IPS-11a (cell line): ENCODE data around the gene CEP152.
"Not testable (repeated sequence)": the region's sequence is repeated elsewhere in the genome, so short reads cannot be mapped to it uniquely, and the experiment has no call there.

Experiments used
- H3K4me3 ChIP-seq: one replicate; pipeline ENCODE4 v1.5.1; 2013; ENCODE audit warnings: low read depth, low read length, control low read depth

Gene CEP152

GRCh38 chr15:48810414-48811324, at the start of gene CEP152:
Gene CEP152 (minus strand): TSS chr15:48811069. CDS start chr15:48805649, 5,420 bp downstream.
- H3K4me3 ChIP-seq, result peak within 1 kb of the TSS; percentile 66

- H3K4me3 ChIP-seq, result no peak overlapping the region
Measured at GRCh38 chr15:48859426-48859825, 48.6 kb upstream of the CEP152 start.

GRCh38 chr15:48858401-48858800, 47.5 kb upstream of the CEP152 start:
- no peak overlapping the region for H3K4me3 ChIP-seq

- no peak overlapping the region for H3K4me3 ChIP-seq
Measured at GRCh38 chr15:48856942-48857341, 46.1 kb upstream of the CEP152 start.

GRCh38 chr15:48855501-48856440, 44.9 kb upstream of the CEP152 start:
- no peak overlapping the region for H3K4me3 ChIP-seq

- not testable (repeated sequence) for H3K4me3 ChIP-seq
Measured at GRCh38 chr15:48854434-48854833, 43.6 kb upstream of the CEP152 start.

- no peak overlapping the region for H3K4me3 ChIP-seq
Measured at GRCh38 chr15:48851956-48852355, 41.1 kb upstream of the CEP152 start.

GRCh38 chr15:48850648-48851047, 39.8 kb upstream of the CEP152 start:
- H3K4me3 ChIP-seq, result no peak overlapping the region

- H3K4me3 ChIP-seq, result no peak overlapping the region
Measured at GRCh38 chr15:48845123-48845522, 34.3 kb upstream of the CEP152 start.

- no peak overlapping the region for H3K4me3 ChIP-seq
Measured at GRCh38 chr15:48842501-48842900, 31.6 kb upstream of the CEP152 start.

- no peak overlapping the region for H3K4me3 ChIP-seq
Measured at GRCh38 chr15:48834756-48835155, 23.9 kb upstream of the CEP152 start.

- no peak overlapping the region for H3K4me3 ChIP-seq
Measured at GRCh38 chr15:48833526-48834239, 22.8 kb upstream of the CEP152 start.

GRCh38 chr15:48832648-48833047, 21.8 kb upstream of the CEP152 start:
- H3K4me3 ChIP-seq, result no peak overlapping the region

- H3K4me3 ChIP-seq, result no peak overlapping the region
Measured at GRCh38 chr15:48828906-48829305, 18.0 kb upstream of the CEP152 start.

- no peak overlapping the region for H3K4me3 ChIP-seq
Measured at GRCh38 chr15:48828471-48828870, 17.6 kb upstream of the CEP152 start.

GRCh38 chr15:48825075-48825474, 14.2 kb upstream of the CEP152 start:
- H3K4me3 ChIP-seq, result no peak overlapping the region

GRCh38 chr15:48823706-48824105, 12.8 kb upstream of the CEP152 start:
- H3K4me3 ChIP-seq, result no peak overlapping the region

GRCh38 chr15:48823237-48823636, 12.4 kb upstream of the CEP152 start:
- H3K4me3 ChIP-seq, result no peak overlapping the region

- H3K4me3 ChIP-seq, result no peak overlapping the region
Measured at GRCh38 chr15:48814286-48814685, 3.4 kb upstream of the CEP152 start.

- peak overlapping the region; percentile 52 for H3K4me3 ChIP-seq
Measured at GRCh38 chr15:48811325-48811958, 573 bp upstream of the CEP152 start.
